ENCODE data around the gene SLC37A4.
"Not testable (repeated sequence)": the region's sequence is repeated elsewhere in the genome, so short reads cannot be mapped to it uniquely, and the experiment has no call there.

Gene SLC37A4

DNA sequence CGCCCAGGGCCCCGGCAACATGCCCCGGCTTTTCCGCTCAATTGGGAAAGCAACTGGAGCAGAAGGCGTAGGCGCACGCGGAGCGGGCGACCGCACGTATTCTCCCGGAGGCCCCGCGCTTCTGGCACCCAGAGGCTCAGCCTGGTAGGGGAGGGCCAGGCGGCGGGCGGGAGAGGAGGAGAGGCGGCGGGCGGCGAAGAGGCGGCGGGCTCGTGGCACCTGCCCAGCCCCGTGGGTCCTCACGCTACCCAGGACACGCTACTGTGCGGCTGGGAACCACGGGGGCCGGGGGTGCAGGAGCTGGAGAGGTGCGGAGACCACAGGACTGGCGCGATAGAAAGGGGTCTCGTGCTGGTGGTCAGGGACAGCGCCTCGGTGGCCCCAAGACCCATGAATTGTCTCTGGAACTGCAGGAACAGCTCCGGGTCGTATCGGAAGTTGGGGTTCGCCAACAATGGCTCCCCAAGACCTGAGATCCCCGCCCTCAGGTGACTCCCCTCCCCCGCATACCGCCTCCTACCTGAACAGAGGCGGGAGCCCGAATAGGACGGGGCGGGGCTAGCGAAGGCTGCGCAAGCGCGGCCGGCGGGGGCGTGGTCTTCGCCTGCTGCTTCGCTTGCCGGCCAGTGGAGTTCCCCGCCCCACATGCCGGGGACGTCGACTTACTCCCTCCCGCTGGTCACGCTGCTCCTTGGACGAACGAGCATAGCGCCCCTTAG is at the start of gene SLC37A4:
TSS of gene SLC37A4 (minus strand) at position 549 of the 719 bp plus-strand sequence.
- ATAC-seq, result peak; percentile 80 to 81

DNA sequence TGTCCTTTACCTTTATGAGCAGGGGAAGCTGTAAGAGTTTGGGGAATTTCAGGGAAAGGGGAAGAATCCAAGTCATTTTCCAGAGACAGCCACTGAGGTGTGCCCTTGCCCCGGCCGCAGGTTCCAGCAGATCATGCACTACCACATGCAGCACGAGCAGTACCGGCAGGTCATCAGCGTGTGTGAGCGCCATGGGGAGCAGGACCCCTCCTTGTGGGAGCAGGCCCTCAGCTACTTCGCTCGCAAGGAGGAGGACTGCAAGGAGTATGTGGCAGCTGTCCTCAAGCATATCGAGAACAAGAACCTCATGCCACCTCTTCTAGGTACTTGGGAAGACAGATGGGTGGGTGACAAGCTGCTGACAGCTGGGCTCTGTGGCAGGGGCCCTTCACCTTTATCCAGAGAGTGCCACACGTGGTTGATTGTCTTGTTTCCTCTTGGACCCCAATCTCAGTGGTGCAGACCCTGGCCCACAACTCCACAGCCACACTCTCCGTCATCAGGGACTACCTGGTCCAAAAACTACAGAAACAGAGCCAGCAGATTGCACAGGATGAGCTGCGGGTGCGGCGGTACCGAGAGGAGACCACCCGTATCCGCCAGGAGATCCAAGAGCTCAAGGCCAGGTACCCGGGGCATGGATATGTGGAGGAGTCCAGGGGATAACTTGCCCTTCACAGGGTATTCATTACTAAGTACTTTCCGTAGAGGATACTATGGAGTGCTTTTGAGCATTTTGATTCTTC is 48.2 kb upstream of the SLC37A4 start:
- no peak for ATAC-seq

DNA sequence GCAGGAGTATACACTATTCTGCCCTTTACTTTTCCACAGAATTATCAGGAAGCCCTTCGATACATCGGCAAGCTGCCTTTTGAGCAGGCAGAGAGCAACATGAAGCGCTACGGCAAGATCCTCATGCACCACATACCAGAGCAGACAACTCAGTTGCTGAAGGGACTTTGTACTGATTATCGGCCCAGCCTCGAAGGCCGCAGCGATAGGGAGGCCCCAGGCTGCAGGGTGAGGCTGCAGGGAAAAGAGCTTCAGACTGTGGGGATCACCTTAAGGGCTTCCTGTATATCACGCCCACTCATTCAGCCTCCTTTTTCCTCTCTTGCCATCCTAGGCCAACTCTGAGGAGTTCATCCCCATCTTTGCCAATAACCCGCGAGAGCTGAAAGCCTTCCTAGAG is 47.2 kb upstream of the SLC37A4 start:
- ATAC-seq, result no peak

DNA sequence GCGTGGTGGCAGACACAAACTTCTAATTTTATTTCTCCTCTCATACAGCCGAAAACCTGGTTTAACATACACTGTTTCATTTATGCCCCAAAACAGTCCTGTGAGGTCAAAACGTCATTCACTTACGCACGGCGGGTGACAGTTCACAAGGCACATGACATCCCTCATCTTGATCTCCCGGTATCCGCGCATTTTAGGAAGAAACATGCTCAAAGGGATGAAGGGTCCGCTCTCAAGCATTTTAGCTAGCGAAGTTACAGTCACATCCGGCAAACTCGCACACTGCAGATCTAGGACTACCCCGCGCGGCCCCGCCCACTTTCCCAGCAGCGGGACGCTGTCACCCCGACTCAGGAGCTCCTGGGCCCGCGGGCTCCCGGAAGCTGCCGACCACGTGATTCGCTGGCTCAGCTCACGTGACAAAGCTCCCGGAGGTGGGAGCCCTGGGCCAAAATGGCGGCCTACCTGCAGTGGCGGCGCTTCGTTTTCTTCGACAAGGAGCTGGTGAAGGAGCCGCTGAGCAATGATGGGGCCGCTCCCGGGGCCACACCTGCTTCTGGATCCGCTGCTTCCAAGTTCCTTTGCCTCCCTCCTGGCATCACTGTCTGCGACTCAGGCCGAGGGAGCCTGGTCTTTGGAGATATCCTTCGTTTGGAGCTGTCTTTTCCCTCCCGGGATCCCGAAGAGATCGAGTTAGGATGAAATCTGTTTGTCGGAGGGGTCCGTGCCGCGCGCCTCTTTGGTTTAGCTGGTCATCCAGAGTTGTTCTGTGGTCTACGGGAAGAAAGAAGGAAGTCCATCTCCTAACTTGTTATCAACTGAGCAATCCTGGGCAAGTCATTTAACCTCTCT is 36.9 kb upstream of the SLC37A4 start, which contains the start of gene VPS11:
TSS of gene VPS11 (plus strand) at position 448 of the 852 bp plus-strand sequence. CDS start at position 454, 6 bp downstream.
- ATAC-seq, result peak; percentile 99

DNA sequence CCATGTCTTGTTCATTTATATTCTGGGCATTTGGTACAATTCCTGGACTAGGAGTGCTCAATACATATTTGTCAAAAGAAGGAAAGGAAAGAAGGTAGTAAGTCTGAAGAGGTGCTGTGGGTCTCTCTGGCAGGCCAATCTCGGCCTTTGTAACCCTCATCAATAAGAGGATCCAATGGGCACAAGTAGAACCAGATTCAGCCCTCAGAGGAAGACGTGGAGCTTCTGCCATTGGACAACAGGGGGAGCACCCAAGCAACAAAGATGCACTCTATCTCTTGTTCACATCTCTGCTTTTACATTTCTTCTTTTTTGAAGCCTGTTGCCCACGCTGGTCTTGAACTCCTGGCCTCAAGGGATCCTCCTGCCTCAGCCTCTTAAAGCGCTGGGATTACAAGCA is 34.7 kb upstream of the SLC37A4 start:
- no peak for ATAC-seq

DNA sequence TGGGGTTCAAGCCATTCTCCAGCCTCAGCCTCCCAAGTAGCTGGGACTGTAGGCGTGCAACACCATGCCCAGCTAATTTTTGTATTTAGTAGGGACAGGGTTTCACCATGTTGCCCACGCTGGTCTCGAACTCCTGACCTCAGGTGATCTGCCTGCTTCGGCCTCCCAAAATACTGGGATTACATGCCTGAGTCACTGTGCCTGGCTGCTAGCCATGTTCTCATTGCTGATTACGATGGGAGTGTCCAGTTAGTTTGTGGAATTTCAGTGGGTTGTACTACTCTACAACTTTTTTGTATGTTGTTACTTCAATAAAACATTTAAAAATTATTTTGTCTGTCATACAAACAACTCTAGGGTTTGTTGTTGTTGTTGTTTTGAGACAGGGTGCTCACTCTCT is 32.1 kb upstream of the SLC37A4 start:
- ATAC-seq, result no peak

DNA sequence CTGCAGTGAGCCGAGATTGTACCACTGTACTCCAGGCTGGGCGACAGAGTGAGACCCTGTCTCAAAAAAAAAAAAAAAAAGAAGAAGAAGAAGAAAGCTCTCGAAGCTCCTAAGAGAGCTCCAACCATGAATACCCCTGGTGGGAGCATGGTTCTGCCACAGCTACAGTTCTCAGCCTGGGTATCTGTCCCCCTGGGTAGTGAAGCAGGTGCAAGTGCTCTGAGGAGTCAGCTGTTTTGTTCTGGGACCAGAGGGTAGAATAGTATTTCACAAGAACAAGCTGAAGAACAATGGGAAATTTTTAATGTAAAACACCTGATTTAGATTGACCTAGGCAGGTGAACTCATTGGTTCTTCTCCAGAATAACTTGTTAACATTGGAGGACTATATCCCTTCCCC is 30.6 kb upstream of the SLC37A4 start:
- ATAC-seq, result no peak

DNA sequence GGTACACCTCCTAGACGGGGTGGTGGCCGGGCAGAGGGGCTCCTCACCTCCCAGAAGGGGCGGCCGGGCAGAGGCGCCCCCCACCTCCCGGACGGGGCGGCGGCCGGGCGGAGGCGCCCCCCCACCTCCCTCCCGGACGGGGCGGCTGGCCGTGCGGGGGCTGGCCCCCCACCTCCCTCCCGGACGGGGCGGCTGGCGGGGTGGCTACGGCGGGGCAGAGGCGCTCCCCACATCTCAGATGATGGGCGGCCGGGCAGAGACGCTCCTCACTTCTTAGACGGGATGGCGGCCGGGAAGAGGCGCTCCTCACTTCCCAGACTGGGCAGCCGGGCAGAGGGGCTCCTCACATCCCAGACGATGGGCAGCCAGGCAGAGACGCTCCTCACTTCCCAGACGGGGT is 28.5 kb upstream of the SLC37A4 start:
- not testable (repeated sequence) for ATAC-seq

DNA sequence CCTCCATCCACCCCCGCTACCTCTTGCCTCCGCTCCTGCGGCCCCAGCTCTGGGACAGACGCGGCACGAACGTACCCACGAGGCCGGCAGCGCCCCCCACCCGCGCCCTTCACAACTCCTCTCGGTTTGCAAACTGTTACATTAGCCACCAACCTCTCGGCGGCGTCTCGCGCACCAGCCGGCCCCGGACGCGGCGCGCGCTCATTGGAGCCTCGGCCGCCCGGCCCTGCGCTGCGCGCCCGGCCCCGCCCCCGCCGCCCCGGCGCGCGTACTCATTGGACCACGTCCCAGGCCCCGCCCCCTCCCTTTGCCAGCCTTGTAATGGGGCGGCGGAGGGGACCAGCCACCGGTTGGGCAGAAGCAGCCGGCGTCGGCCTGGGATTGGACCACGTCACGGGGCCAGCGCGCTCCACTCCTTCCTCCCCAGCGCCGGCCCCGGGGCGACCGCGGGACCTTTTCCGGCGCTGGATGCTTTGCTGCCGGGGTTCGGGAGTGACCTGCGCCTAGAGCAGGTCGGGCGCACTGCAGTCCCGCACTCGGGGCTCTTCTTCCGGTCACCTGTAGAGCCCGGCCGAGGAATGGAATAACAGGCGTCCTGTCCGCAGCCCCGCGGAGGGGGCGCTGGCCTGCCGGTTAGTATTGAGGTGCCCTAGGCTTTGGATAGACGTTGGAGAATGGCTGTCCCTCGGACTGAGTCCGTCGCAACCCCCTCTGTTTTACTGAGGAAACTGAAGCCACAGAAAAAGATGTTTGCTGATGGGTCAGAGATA is 26.5 kb upstream of the SLC37A4 start, which contains the start of gene HYOU1:
TSS of gene HYOU1 (minus strand) at position 206 of the 770 bp plus-strand sequence. CDS start 1,045 bp downstream, outside the sequence.
- peak; percentile 93 to 94 for ATAC-seq

DNA sequence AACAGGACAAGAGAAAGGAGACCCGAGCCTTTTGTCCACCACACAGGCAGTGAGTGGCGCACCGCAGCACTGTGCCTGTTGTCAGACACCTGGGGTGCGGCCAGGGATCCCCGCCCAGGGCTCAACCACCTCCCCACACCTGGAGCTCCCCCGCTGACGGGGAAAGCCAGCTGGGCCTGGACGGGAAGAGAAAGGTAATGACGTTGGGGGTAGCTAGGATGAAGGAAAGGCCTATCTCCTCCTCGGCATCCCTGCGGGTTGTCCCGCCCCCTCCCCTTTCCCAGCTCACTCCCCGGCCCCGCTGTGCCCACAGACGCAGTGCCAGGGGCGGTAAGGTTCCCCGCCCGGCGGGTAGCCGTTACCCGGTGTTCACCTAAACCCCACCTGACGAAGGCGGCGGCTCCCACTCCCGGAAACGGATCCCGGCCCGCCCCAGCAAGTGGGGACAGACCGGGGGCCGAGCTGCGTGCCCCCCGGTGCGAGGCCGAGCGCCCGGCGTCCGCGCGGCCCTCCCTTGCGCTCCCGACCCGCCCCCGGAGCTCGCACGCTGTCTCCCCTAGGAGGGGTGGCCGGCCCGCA is 25.8 kb upstream of the SLC37A4 start:
- ATAC-seq, result peak in 1 of 2 donors; percentile 2

DNA sequence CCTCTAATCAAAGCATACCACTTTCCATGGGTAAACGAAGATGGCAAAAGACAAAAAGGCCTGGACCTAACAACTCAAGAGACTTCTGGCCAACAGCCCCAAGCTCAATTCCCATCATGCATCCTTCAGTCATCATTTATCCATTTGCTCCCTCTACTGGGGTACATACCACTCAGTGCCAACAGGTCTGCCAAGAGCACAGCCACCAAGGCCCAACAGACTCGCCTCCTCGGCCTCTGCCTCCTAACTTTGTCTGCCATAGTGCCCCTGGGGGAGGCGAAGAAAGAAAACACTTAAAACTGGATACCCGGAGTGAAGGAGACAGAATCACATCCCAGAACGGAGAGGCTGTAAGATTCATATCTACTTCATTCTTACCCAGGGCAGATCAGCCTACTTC is 25.2 kb upstream of the SLC37A4 start:
- no peak for ATAC-seq

DNA sequence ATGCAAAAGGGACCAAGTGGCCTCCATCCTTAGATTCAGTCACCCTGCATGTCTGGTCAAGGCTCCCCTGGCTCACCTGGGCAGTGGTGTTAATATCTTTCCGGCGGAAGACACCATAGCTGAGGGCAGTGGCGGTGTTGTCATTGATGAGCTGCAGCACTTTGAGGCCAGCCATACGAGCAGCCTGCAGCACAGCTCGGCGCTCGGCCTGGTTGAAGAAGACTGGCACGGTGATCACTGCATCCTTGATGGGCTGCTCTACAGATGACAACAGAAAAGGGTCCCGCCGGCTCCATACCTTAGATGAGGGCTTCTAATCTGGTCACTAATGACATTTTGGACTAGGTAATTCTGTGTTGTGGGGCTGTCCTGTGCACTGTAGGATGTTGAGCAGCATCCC is 23.7 kb upstream of the SLC37A4 start:
- ATAC-seq, result no peak

DNA sequence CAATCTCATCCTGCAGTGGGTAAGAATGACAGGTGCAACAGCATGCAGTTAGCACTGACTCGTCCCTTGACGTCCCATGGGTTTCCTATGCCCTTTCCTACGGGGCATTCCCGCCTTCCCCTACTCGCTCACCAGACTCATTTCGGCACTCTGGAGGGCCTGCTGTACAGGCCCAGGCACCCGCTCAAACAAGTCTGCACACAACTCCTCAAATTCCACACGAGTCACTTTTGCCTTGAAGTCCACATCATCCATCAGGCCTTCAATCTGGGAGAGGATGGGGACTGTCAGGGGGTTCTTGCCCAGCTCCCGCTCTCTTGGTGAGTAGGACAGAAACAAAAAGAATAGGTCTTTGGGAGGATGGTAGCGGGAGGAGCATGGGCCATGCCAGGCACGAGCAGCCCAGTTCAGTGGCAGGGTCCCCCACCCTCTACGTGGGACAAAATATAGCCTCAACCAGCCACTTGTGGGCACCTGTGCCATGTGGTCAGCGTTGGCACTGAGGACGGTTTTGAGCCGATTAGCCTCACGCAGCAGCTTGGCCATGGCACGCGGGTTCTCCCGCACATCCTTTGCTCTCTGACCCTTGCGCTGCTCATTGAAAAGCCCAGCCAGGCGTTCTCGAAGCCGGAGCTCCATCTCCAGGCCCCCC is 21.6 kb upstream of the SLC37A4 start:
- ATAC-seq, result no peak

DNA sequence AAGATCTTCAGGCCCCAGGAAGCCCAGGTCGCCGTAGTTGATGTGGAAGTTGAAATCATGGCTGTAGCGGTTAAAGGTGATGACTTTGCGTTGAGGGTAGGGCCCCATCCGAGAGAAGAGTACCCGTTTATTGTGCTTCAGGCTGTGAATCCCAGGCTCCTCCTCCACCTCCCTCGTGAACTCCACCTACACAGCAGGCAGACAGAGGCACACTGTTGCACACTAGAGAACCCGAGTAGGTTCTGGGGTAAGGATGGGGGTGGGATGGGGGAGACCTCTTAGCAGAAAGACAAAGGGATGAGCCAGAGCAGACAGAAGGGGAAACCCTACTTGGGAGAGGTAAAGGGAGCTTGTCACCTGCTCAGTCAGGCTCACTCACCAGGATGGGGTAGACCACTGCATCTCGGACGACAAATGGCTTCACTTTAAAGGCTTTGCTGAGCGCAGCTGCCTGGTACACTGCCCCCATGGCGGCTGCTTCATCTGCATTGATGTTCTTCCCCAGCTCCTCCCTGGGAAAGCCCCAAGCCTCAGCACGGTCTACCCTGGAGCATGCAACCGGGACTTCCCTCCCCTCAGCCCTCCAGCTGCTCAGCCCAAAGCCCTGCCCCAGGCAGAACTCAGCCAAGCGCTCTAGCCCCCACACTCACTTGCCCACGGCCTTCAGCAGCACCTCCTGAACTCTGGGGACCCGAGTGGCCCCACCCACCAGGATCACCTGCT is 20.9 kb upstream of the SLC37A4 start:
- peak; percentile 69 to 74 for ATAC-seq

DNA sequence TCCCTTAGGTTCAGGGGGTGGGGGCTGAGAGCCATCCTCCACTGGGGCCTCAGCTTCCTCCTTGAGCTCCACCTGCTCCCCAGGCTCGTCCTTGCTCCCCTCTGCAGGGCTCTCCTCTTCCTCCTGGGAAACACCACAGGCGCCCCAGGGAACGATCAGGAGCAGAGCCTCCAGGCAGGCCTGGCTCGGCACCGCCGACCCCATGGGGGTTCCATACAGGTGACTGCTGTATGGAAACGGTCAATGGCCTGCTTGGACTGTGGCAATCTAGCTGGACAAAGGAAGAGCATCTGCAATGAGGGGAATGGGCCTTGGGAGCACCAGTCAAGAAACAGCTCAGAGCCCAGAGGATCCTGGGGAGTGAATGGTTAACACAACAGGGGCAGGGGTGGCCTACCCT is 18.4 kb upstream of the SLC37A4 start:
- ATAC-seq, result no peak

DNA sequence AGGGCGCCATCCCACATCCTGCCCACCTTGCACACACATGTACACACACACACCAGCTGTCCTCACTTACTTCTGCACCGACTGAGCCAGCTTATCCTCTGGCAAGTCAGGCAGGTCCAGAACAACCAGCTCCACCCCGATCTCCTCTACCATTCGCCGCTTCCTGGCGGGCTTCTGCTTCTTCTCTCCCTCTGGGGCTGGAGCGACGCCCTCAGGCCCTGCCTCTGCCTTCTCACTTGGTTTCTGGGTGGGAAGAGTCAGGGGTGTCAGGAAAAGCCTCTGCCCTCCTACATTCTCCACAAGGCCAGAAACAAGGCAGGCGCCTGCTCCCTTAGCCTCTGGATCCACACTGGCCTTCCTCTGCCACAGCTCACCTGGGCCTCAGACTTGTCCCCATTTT is 18.0 kb upstream of the SLC37A4 start:
- ATAC-seq, result no peak

DNA sequence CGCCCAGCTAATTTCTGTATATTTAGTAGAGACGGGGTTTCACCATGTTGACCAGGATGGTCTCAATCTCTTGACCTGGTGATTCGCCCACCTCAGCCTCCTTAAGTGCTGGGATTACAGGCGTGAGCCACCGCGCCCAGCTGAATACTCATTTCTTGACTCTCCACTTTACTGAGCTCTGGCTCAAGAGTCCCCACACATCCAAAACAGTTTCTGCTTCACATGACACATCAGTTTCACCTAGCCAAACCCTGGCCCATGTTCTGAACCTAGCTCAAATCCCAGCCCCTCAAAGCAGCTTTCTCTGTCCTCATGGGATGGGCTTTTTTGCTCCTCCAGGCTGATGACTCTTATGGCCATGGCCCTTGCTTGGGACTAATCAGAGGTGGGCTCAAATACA is 16.5 kb upstream of the SLC37A4 start:
- ATAC-seq, result no peak

DNA sequence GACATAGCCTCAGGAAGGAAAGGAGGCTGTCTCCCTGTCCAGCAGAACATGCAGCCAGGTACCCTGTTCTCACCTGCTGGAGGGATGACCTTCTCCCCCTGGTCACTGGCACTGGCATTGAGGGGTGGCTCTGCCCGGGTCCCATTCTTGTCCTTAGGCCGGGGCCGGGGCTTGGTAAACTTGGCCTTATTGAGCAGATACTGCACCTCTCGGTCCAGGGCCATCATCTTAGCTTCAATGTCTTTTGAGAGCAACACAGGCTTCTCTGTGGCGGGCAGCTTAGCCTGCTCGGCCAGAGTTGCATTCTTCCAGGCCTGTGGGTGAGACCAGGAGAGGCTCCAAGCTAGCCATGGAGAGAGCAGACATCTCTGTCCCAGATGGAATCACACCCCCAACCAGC is 15.8 kb upstream of the SLC37A4 start:
- ATAC-seq, result no peak

DNA sequence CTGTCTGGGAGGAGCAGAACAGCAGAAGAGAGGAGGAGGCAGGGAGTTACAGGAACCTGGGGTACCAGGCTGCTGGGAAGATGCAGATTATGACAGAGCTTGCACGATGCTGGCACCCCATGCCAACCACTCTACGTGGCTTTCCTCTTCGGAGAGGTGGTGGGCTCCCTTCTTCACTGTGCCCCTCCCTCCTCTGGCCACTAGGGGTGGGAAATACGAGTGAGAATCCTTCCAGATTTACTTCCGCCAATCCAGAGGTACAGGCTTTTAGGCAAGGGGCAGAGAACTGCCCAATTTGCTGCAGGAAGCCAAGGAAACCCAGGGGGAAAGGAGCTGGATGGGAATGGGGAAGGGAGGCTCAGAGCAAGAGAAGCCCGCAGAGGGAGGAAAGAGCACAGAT is 14.0 kb upstream of the SLC37A4 start:
- peak in 1 of 2 donors; percentile 14 for ATAC-seq

DNA sequence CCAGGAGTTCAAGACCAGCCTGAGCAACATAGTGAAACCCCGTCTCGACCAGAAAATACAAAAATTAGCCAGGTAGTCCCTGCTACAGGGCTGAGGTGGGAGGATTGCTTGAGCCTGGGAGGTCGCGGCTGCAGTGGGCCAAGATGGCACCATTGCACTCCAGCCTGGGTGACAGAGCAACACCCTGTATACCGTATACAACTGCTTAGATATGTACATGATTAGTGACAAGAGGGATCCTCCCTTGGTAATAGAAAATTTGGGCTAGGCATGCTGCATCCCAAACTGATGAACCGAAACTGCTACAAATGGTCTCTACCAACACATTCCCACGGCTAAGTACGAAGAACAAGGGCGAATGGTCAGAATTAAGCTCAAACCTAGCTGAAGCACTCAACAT is 12.2 kb upstream of the SLC37A4 start:
- ATAC-seq, result no peak

Measured in activated CD4-positive, CD25-positive, alpha-beta regulatory T cell treated with anti-CD3 and anti-CD28 coated beads, Interleukin-2, amount 50 U/mL, for 24 hours (primary cell).